ENCODE data around the gene SEZ6.

The SEZ6 gene

DNA sequence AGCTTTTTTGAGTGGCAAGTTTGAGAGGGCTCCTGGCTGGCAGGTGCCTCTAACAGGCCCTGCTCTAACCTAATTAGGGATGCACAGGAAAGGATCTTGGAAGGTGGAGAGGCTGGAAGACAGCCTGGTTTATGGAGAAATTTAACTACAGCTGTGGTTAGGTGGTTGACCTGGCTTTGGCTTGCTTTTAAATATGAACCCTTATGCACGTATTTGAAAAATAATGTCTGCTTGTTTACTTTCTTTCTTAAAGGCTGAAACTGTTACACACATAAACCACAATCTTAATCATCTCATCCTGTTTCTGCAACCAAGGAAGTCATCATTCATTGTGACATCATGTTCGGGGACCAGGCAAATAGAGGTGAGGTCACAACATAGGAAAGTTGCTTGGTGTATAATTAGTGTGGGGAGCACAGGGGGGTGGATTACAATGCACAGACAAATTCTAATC lies 79.9 kb downstream of the SEZ6 start:
- TF ChIP-seq, protein P1, sequence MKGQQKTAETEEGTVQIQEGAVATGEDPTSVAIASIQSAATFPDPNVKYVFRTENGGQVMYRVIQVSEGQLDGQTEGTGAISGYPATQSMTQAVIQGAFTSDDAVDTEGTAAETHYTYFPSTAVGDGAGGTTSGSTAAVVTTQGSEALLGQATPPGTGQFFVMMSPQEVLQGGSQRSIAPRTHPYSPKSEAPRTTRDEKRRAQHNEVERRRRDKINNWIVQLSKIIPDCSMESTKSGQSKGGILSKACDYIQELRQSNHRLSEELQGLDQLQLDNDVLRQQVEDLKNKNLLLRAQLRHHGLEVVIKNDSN (IDR thresholded peaks at IDR 0.05) = no peak
- TF ChIP-seq YY1 (IDR thresholded peaks at IDR 0.05; ENCODE audit: low read depth) = no peak
- TF ChIP-seq, protein P2, sequence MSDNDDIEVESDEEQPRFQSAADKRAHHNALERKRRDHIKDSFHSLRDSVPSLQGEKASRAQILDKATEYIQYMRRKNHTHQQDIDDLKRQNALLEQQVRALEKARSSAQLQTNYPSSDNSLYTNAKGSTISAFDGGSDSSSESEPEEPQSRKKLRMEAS (IDR thresholded peaks at IDR 0.05) = no peak
- TF ChIP-seq CEBPB (IDR thresholded peaks at IDR 0.05) = no peak
- no peak for TF ChIP-seq TEAD4 (IDR thresholded peaks at IDR 0.05)

DNA sequence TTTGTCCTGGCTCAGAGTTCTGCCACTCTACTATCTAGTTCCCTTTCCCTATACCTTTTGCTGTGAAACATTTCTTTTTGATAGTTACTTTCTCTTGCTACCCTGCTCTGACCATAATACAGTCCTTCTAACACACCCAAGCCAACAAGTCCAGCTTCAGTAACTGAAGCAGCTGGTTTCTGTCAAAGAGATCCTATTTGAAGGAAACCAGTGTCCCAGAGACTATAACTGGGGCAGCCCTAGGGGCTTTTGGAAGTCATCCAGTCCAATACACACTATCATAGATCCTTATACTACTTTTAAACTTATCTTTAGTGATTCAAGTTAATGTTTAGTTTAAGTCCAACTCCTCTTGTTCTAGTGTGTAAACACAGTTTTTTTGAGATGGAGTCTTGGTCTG lies 85.6 kb downstream of the SEZ6 start:
- TF ChIP-seq CREB1 (IDR thresholded peaks at IDR 0.05; ENCODE audit: low read depth) (no peak), CEBPB (IDR thresholded peaks at IDR 0.05) (no peak), RAD21 (IDR thresholded peaks at IDR 0.05; ENCODE audit: low read depth) (no peak), EP300 (IDR thresholded peaks at IDR 0.05; ENCODE audit: borderline replicate concordance) (no peak), NFIC (IDR thresholded peaks at IDR 0.05) (no peak), ZBTB7A (IDR thresholded peaks at IDR 0.05; ENCODE audit: low read depth) (no peak), FOXM1 (IDR thresholded peaks at IDR 0.05; ENCODE audit: borderline replicate concordance, low read depth) (no peak), TAF1 (IDR thresholded peaks at IDR 0.05; ENCODE audit: low read depth) (no peak)
- TF ChIP-seq, protein P3, sequence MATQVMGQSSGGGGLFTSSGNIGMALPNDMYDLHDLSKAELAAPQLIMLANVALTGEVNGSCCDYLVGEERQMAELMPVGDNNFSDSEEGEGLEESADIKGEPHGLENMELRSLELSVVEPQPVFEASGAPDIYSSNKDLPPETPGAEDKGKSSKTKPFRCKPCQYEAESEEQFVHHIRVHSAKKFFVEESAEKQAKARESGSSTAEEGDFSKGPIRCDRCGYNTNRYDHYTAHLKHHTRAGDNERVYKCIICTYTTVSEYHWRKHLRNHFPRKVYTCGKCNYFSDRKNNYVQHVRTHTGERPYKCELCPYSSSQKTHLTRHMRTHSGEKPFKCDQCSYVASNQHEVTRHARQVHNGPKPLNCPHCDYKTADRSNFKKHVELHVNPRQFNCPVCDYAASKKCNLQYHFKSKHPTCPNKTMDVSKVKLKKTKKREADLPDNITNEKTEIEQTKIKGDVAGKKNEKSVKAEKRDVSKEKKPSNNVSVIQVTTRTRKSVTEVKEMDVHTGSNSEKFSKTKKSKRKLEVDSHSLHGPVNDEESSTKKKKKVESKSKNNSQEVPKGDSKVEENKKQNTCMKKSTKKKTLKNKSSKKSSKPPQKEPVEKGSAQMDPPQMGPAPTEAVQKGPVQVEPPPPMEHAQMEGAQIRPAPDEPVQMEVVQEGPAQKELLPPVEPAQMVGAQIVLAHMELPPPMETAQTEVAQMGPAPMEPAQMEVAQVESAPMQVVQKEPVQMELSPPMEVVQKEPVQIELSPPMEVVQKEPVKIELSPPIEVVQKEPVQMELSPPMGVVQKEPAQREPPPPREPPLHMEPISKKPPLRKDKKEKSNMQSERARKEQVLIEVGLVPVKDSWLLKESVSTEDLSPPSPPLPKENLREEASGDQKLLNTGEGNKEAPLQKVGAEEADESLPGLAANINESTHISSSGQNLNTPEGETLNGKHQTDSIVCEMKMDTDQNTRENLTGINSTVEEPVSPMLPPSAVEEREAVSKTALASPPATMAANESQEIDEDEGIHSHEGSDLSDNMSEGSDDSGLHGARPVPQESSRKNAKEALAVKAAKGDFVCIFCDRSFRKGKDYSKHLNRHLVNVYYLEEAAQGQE (IDR thresholded peaks at IDR 0.05; ENCODE audit: low read depth) = no peak
- TF ChIP-seq, protein P1 (IDR thresholded peaks at IDR 0.05) = no peak
- TF ChIP-seq, protein P2 (IDR thresholded peaks at IDR 0.05) = no peak

DNA sequence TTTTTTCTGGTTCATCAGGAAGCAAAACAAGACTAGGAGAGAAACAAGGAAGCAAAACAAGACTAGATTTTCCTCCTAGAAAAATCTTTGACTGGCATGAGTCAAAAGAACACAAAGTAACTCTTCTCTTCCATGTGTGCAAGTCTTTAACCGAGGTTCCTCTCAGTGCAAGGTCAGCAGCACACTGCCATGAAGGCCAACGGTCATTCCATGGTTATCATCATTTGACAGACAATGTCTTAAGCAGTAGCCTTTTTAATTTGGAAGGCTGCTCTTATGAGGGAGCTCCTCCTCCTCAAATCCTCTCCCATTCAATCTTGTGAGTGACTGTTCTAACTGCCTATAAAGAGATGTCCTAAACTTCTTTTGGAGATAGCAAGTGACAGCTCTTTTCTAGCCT lies 87.5 kb downstream of the SEZ6 start:
- no peak for TF ChIP-seq NFIC (IDR thresholded peaks at IDR 0.05)
- no peak for TF ChIP-seq EGR1 (IDR thresholded peaks at IDR 0.05)

DNA sequence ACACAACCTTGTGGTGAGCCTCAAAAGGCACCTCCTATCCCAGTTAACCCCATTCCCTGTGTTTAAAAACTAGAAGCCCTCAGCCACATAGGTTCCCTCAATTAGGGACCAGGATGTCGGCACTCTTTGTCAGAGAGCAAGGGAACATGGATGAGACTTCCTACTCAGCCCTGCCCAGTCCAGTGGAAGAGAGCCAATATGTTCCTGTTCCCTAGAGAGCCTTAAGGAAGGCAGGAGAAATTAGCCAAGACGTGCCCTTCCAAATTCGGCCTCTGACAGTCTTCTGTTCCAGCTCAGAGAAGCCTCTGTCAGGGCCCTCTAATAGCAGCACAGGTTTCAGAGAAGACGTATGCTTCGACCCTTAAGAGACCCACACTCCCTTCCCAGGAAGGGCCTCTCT lies 88.4 kb downstream of the SEZ6 start:
- TF ChIP-seq CEBPB (IDR thresholded peaks at IDR 0.05) (no peak), YY1 (IDR thresholded peaks at IDR 0.05; ENCODE audit: low read depth) (no peak), EP300 (IDR thresholded peaks at IDR 0.05; ENCODE audit: borderline replicate concordance) (no peak), TCF12 (IDR thresholded peaks at IDR 0.05; ENCODE audit: low read depth) (no peak), ZBTB7A (IDR thresholded peaks at IDR 0.05; ENCODE audit: low read depth) (no peak), FOXM1 (IDR thresholded peaks at IDR 0.05; ENCODE audit: borderline replicate concordance, low read depth) (no peak), RAD21 (IDR thresholded peaks at IDR 0.05; ENCODE audit: low read depth) (no peak), CREB1 (IDR thresholded peaks at IDR 0.05; ENCODE audit: low read depth) (no peak), TAF1 (IDR thresholded peaks at IDR 0.05; ENCODE audit: low read depth) (no peak), NFIC (IDR thresholded peaks at IDR 0.05) (no peak)
- TF ChIP-seq, protein P3 (IDR thresholded peaks at IDR 0.05; ENCODE audit: low read depth) = no peak
- TF ChIP-seq, protein P1 (IDR thresholded peaks at IDR 0.05) = no peak

DNA sequence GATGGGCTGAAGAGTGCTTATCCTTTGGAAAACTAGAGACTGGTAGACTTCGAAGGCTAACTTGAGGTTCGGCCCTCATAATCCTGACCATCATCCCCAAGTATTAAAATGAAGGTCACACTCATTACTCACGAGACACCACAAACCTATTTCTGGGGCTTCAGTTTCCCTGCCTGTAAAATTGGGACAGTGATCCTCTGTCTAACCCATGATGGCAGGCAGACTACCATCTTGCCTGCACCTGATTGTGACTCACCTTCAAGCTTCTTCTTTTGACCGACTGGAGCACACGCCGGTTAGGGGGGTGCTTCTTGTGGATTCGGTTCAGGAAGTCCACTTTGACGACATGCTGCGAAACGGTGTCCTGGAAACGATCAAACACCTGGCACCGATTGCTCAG lies 88.8 kb downstream of the SEZ6 start:
- TF ChIP-seq FOXM1 (IDR thresholded peaks at IDR 0.05; ENCODE audit: borderline replicate concordance, low read depth) (no peak), CREB1 (IDR thresholded peaks at IDR 0.05; ENCODE audit: low read depth) (no peak), RAD21 (IDR thresholded peaks at IDR 0.05; ENCODE audit: low read depth) (no peak), YY1 (IDR thresholded peaks at IDR 0.05; ENCODE audit: low read depth) (no peak), EGR1 (IDR thresholded peaks at IDR 0.05) (no peak), NFIC (IDR thresholded peaks at IDR 0.05) (no peak), CEBPB (IDR thresholded peaks at IDR 0.05) (no peak), TCF12 (IDR thresholded peaks at IDR 0.05; ENCODE audit: low read depth) (no peak), TEAD4 (IDR thresholded peaks at IDR 0.05) (no peak), TAF1 (IDR thresholded peaks at IDR 0.05; ENCODE audit: low read depth) (no peak)
- TF ChIP-seq, protein P2 (IDR thresholded peaks at IDR 0.05) = no peak
- TF ChIP-seq, protein P3 (IDR thresholded peaks at IDR 0.05; ENCODE audit: low read depth) = no peak
